Retinal pigment epithelial cell (primary cell): Measurements from ENCODE around the gene SFR1.
A peak's percentile ranks its signal among the peaks of the same experiment; 100 is the strongest.

ENCODE experiments used
- DNase-seq: peaks from one replicate; pipeline ENCODE4 v3.0.0-alpha.2; 2010; ENCODE audit warnings: low read depth
- H3K4me3 ChIP-seq: 2 replicates; pipeline ENCODE4 v1.5.1; 2011; ENCODE audit warnings: mild to moderate bottlenecking, low read length, control low read depth, moderate library complexity
- CTCF ChIP-seq: conservative IDR thresholded peaks from 2 replicates; pipeline ENCODE4 v1.5.1; 2011; ENCODE audit warnings: low read depth, low read length, control low read depth, inconsistent platforms

The SFR1 gene

GRCh38 chr10:104104418-104104817 lies 17.6 kb upstream of the SFR1 start:
- no peak for DNase-seq
- no peak for TF ChIP-seq CTCF
- no peak overlapping the region for H3K4me3 ChIP-seq

GRCh38 chr10:104104926-104105325 lies 17.0 kb upstream of the SFR1 start:
- no peak for TF ChIP-seq CTCF
- no peak for DNase-seq
- H3K4me3 ChIP-seq: no peak overlapping the region

- no peak for DNase-seq
- H3K4me3 ChIP-seq: no peak overlapping the region
- TF ChIP-seq CTCF: no peak
These were observed 11.9 kb upstream of the SFR1 start for GRCh38 chr10:104109908-104110662.

GRCh38 chr10:104113376-104113956 lies 8.5 kb upstream of the SFR1 start:
- TF ChIP-seq CTCF: no peak
- H3K4me3 ChIP-seq: no peak overlapping the region
- DNase-seq: no peak

- no peak for DNase-seq
- no peak overlapping the region for H3K4me3 ChIP-seq
- TF ChIP-seq CTCF: no peak
These were observed 4.1 kb upstream of the SFR1 start for GRCh38 chr10:104117839-104118323.

- no peak overlapping the region for H3K4me3 ChIP-seq
- DNase-seq: no peak
- TF ChIP-seq CTCF: no peak
These were observed 2.0 kb upstream of the SFR1 start for GRCh38 chr10:104119996-104120395.

- peak overlapping the region; percentile 81 for H3K4me3 ChIP-seq
- no peak for TF ChIP-seq CTCF
- no peak for DNase-seq
These were observed 1.5 kb upstream of the SFR1 start for GRCh38 chr10:104120512-104120902.
